ENCODE data around the gene BMP5. TPM values are rescaled to one million over a fixed set of nuclear protein-coding genes. Genes with fewer than 3 reads are reported as not detected.
A peak's percentile ranks its signal among the peaks of the same experiment; 100 is the strongest.

The BMP5 gene
- total and polyA plus RNA-seq, 5 donors from 2014 or later = not detected

DNA sequence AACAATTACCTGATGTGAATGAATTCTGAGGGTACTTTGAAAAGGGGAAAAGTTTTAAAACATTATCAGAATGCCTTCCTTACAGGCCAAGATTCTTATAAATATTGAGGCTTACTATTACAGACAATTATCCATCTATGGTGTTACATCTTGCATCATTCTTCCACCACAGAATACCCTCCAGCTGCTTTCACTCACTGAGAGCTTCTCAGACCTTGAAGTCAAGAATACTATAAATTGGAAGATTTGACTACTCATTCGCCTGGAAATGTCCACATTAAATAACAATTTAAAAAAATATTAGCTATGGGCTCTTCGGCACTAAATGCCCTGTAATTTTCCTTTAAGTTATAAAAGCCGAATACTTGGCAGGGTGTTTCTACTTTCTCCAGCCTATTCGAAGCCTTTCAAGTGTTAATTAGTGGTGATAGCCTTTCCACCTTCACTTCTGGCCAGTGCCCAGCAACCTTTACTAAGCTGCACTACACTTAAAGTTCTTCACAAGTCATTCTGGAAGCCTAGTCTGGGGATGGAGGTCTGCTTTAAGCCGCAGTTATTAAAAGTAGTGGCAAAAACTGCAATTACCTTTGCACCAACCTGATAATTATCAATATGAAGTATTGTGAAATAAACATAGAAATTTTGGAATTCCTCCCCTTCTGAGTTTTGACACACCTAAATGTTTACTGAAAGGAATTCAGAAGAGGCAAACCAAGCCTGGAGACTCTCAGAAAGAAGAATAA lies 100.9 kb downstream of the BMP5 start:
- Mint-ChIP-seq H3K36me3 (no peaks in the 10 kb centered on the region), H3K4me1 (no peaks in the 10 kb centered on the region), H3K4me3 (no peak overlapping the region), H3K9me3 (peaks cover 0 to 16% (median 6%) of the 10 kb centered on the region in 7 donors), H3K27me3 (no peaks in the 10 kb centered on the region), H3K27ac (no peak overlapping the region)
- no peak overlapping the region for H3K27ac ChIP-seq (ENCODE audit: insufficient read depth, low read length, poor library complexity, severe bottlenecking)
- peaks cover 0 to 5% of the 10 kb centered on the region in 2 experiments for H3K9me3 ChIP-seq (ENCODE audit: control insufficient read depth in 2 of 2, low read length in 2 of 2)
- H3K4me1 ChIP-seq (ENCODE audit: control insufficient read depth, insufficient read depth, low read length, poor library complexity, severe bottlenecking) = no peaks in the 10 kb centered on the region
- H3K4me3 ChIP-seq (ENCODE audit: low read depth, low read length) = no peak overlapping the region
- ATAC-seq (ENCODE audit: low read depth in 2 of 2) (no peak), DNase-seq (no peak)
- H3K36me3 ChIP-seq (ENCODE audit: control insufficient read depth, insufficient read depth, low read length) = no peaks in the 10 kb centered on the region
- H3K27me3 ChIP-seq (ENCODE audit: control insufficient read depth, insufficient read depth, low read length) = no peaks in the 10 kb centered on the region

GRCh38 chr6:55773620-55774216 lies 101.7 kb downstream of the BMP5 start:
- H3K9me3 ChIP-seq (ENCODE audit: control insufficient read depth in 2 of 2, low read length in 2 of 2) = peaks cover 0 to 5% of the 10 kb centered on the region in 2 experiments
- H3K27ac Mint-ChIP-seq = no peak overlapping the region
- H3K27me3 Mint-ChIP-seq = no peaks in the 10 kb centered on the region
- no peaks in the 10 kb centered on the region for H3K27me3 ChIP-seq (ENCODE audit: control insufficient read depth, insufficient read depth, low read length)
- no peak overlapping the region for H3K4me3 Mint-ChIP-seq
- no peak overlapping the region for H3K4me3 ChIP-seq (ENCODE audit: low read depth, low read length)
- peaks cover 0 to 13% (median 4%) of the 10 kb centered on the region in 7 donors for H3K9me3 Mint-ChIP-seq
- no peak for ATAC-seq (ENCODE audit: low read depth in 2 of 2)
- H3K4me1 ChIP-seq (ENCODE audit: control insufficient read depth, insufficient read depth, low read length, poor library complexity, severe bottlenecking) = no peaks in the 10 kb centered on the region
- no peak for DNase-seq
- H3K27ac ChIP-seq (ENCODE audit: insufficient read depth, low read length, poor library complexity, severe bottlenecking) = no peak overlapping the region
- no peaks in the 10 kb centered on the region for H3K4me1 Mint-ChIP-seq
- H3K36me3 ChIP-seq (ENCODE audit: control insufficient read depth, insufficient read depth, low read length) = no peaks in the 10 kb centered on the region
- H3K36me3 Mint-ChIP-seq = no peaks in the 10 kb centered on the region

DNA sequence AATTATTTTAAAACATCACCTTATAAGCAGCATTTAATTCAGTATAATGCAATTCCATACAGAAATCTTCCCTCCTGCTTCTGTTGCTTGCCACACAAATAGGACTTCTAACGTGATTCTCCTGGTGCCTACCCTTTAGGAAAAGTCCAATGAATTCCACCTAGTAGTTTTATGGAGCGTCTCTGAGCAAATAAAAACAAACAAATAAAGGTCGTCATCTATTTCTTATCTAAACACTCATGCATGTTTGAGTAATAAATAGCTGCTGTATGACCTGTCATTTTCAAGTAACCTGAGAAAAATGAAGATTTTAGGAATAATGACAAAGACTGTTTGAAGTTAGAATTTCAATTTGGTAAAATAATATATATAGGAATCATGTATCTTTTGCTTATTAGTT lies 102.7 kb downstream of the BMP5 start:
- H3K27me3 ChIP-seq (ENCODE audit: control insufficient read depth, insufficient read depth, low read length) = no peaks in the 10 kb centered on the region
- no peaks in the 10 kb centered on the region for H3K4me1 ChIP-seq (ENCODE audit: control insufficient read depth, insufficient read depth, low read length, poor library complexity, severe bottlenecking)
- no peak for ATAC-seq (ENCODE audit: low read depth in 2 of 2)
- Mint-ChIP-seq H3K27me3 (no peaks in the 10 kb centered on the region), H3K27ac (peak overlapping the region in 1 of 3 donors; percentile 56), H3K4me1 (no peaks in the 10 kb centered on the region), H3K36me3 (no peaks in the 10 kb centered on the region), H3K9me3 (peaks cover 0 to 8% (median 4%) of the 10 kb centered on the region in 7 donors), H3K4me3 (no peak overlapping the region)
- no peak for DNase-seq
- H3K9me3 ChIP-seq (ENCODE audit: control insufficient read depth in 2 of 2, low read length in 2 of 2) = peaks cover 0 to 5% of the 10 kb centered on the region in 2 experiments
- H3K27ac ChIP-seq (ENCODE audit: insufficient read depth, low read length, poor library complexity, severe bottlenecking) = no peak overlapping the region
- H3K36me3 ChIP-seq (ENCODE audit: control insufficient read depth, insufficient read depth, low read length) = no peaks in the 10 kb centered on the region
- H3K4me3 ChIP-seq (ENCODE audit: low read depth, low read length) = no peak overlapping the region

DNA sequence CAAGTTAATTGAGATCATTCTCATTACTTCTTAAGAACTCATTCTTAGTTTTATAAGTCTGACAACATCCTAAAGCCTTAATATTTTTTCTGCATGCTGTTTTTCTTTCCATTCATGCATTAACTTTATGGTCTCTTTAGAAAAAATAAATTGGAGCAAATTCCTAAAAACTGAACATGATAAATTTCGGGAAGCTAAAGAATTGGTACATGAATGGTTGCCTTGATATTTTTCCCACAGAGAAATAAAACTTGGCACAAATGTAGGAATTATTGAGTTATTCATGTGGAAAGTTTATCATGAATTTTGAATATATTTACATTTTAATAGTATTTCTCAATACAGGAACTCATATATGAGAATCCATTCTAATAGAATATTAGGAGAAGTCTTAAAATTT lies 115.9 kb downstream of the BMP5 start:
- Mint-ChIP-seq H3K27me3 (no peaks in the 10 kb centered on the region), H3K4me1 (no peaks in the 10 kb centered on the region), H3K4me3 (no peak overlapping the region), H3K27ac (no peak overlapping the region), H3K9me3 (peaks cover 3 to 12% (median 6%) of the 10 kb centered on the region in 7 donors), H3K36me3 (no peaks in the 10 kb centered on the region)
- Histone ChIP-seq H3K27me3 (ENCODE audit: control insufficient read depth, insufficient read depth, low read length) (no peaks in the 10 kb centered on the region), H3K36me3 (ENCODE audit: control insufficient read depth, insufficient read depth, low read length) (no peaks in the 10 kb centered on the region), H3K4me3 (ENCODE audit: low read depth, low read length) (no peak overlapping the region), H3K4me1 (ENCODE audit: control insufficient read depth, insufficient read depth, low read length, poor library complexity, severe bottlenecking) (no peaks in the 10 kb centered on the region), H3K27ac (ENCODE audit: insufficient read depth, low read length, poor library complexity, severe bottlenecking) (no peak overlapping the region), H3K9me3 (ENCODE audit: control insufficient read depth in 2 of 2, low read length in 2 of 2) (no peaks in the 10 kb centered on the region)
- no peak for ATAC-seq (ENCODE audit: low read depth in 2 of 2)
- no peak for DNase-seq

- Mint-ChIP-seq H3K27me3 (no peaks in the 10 kb centered on the region), H3K4me3 (no peak overlapping the region), H3K27ac (no peak overlapping the region), H3K9me3 (peaks cover 2 to 11% (median 6%) of the 10 kb centered on the region in 7 donors), H3K4me1 (no peaks in the 10 kb centered on the region), H3K36me3 (no peaks in the 10 kb centered on the region)
- Histone ChIP-seq H3K4me3 (ENCODE audit: low read depth, low read length) (no peak overlapping the region), H3K27me3 (ENCODE audit: control insufficient read depth, insufficient read depth, low read length) (no peaks in the 10 kb centered on the region), H3K9me3 (ENCODE audit: control insufficient read depth in 2 of 2, low read length in 2 of 2) (no peaks in the 10 kb centered on the region), H3K4me1 (ENCODE audit: control insufficient read depth, insufficient read depth, low read length, poor library complexity, severe bottlenecking) (no peaks in the 10 kb centered on the region), H3K27ac (ENCODE audit: insufficient read depth, low read length, poor library complexity, severe bottlenecking) (no peak overlapping the region), H3K36me3 (ENCODE audit: control insufficient read depth, insufficient read depth, low read length) (no peaks in the 10 kb centered on the region)
- ATAC-seq (ENCODE audit: low read depth in 2 of 2) (no peak), DNase-seq (no peak)
Measured at GRCh38 chr6:55758156-55758937, 117.0 kb downstream of the BMP5 start.

GRCh38 chr6:55756531-55757031 lies 118.8 kb downstream of the BMP5 start:
- ATAC-seq (ENCODE audit: low read depth in 2 of 2) = no peak
- no peak for DNase-seq
- Histone ChIP-seq H3K9me3 (ENCODE audit: control insufficient read depth in 2 of 2, low read length in 2 of 2) (peaks cover 0 to under 1% of the 10 kb centered on the region in 2 experiments), H3K4me1 (ENCODE audit: control insufficient read depth, insufficient read depth, low read length, poor library complexity, severe bottlenecking) (no peaks in the 10 kb centered on the region), H3K27me3 (ENCODE audit: control insufficient read depth, insufficient read depth, low read length) (no peaks in the 10 kb centered on the region), H3K4me3 (ENCODE audit: low read depth, low read length) (no peak overlapping the region), H3K36me3 (ENCODE audit: control insufficient read depth, insufficient read depth, low read length) (no peaks in the 10 kb centered on the region), H3K27ac (ENCODE audit: insufficient read depth, low read length, poor library complexity, severe bottlenecking) (no peak overlapping the region)
- Mint-ChIP-seq H3K9me3 (peaks cover under 1 to 9% (median 4%) of the 10 kb centered on the region in 7 donors), H3K4me3 (no peak overlapping the region), H3K27ac (no peak overlapping the region), H3K27me3 (no peaks in the 10 kb centered on the region), H3K4me1 (no peaks in the 10 kb centered on the region), H3K36me3 (no peaks in the 10 kb centered on the region)

GRCh38 chr6:55748880-55749279 lies 126.5 kb downstream of the BMP5 start:
- no peak overlapping the region for H3K27ac Mint-ChIP-seq
- H3K27me3 Mint-ChIP-seq = no peaks in the 10 kb centered on the region
- H3K4me1 Mint-ChIP-seq = peaks cover 0 to 5% (median 0%) of the 10 kb centered on the region in 4 donors
- peaks cover 4 to 13% (median 9%) of the 10 kb centered on the region in 7 donors for H3K9me3 Mint-ChIP-seq
- ATAC-seq (ENCODE audit: low read depth in 2 of 2) = no peak
- no peaks in the 10 kb centered on the region for H3K36me3 ChIP-seq (ENCODE audit: control insufficient read depth, insufficient read depth, low read length)
- H3K27me3 ChIP-seq (ENCODE audit: control insufficient read depth, insufficient read depth, low read length) = no peaks in the 10 kb centered on the region
- H3K36me3 Mint-ChIP-seq = no peaks in the 10 kb centered on the region
- H3K4me1 ChIP-seq (ENCODE audit: control insufficient read depth, insufficient read depth, low read length, poor library complexity, severe bottlenecking) = no peaks in the 10 kb centered on the region
- H3K27ac ChIP-seq (ENCODE audit: insufficient read depth, low read length, poor library complexity, severe bottlenecking) = no peak overlapping the region
- H3K9me3 ChIP-seq (ENCODE audit: control insufficient read depth in 2 of 2, low read length in 2 of 2) = peaks cover 4 to 5% of the 10 kb centered on the region in 2 experiments
- DNase-seq = no peak
- no peak overlapping the region for H3K4me3 Mint-ChIP-seq
- H3K4me3 ChIP-seq (ENCODE audit: low read depth, low read length) = no peak overlapping the region
